H9 (cell line): ENCODE measurements around the gene PRKCB. TPM values are rescaled to one million over a fixed set of nuclear protein-coding genes. Genes with fewer than 3 reads are reported as not detected.

Experiments
- DNase-seq: peaks from one replicate; pipeline ENCODE4 v3.0.0-alpha.2; 2017
- H2AFZ ChIP-seq: one replicate; pipeline ENCODE4 v1.6.1; 2013; ENCODE audit warnings: mild to moderate bottlenecking, low read length, control low read depth, moderate library complexity
- H2AK5ac ChIP-seq: 2 replicates; pipeline ENCODE4 v1.6.1; 2013; ENCODE audit warnings: low read length, control low read depth, mixed read lengths; ENCODE audit not compliant: insufficient read length
- H2BK120ac ChIP-seq: one replicate; pipeline ENCODE4 v1.6.1; 2013; ENCODE audit warnings: low read depth, mild to moderate bottlenecking, low read length, control low read depth, inconsistent platforms; ENCODE audit not compliant: poor library complexity, severe bottlenecking
- H2BK12ac ChIP-seq: 2 replicates; pipeline ENCODE4 v1.6.1; 2013; ENCODE audit warnings: low read length, control low read depth, mixed read lengths, low read depth; ENCODE audit not compliant: insufficient read length
- H2BK15ac ChIP-seq: 2 replicates; pipeline ENCODE4 v1.6.1; 2013; ENCODE audit warnings: low read depth, low read length, control low read depth
- H2BK20ac ChIP-seq: one replicate; pipeline ENCODE4 v1.6.1; 2013; ENCODE audit warnings: low read depth, mild to moderate bottlenecking, low read length, control low read depth, inconsistent platforms; ENCODE audit not compliant: poor library complexity, severe bottlenecking
- H2BK5ac ChIP-seq: 2 replicates; pipeline ENCODE4 v1.6.1; 2013; ENCODE audit warnings: low read length, control low read depth, mixed read lengths; ENCODE audit not compliant: insufficient read length
- H3K14ac ChIP-seq: 2 replicates; pipeline ENCODE4 v1.6.1; 2013; ENCODE audit warnings: low read length, control low read depth; ENCODE audit not compliant: insufficient read depth
- H3K18ac ChIP-seq: 2 replicates; pipeline ENCODE4 v1.6.1; 2013; ENCODE audit warnings: low read depth, mild to moderate bottlenecking, mixed read lengths, low read length, control low read depth; ENCODE audit not compliant: insufficient read length
- H3K23ac ChIP-seq: 2 replicates; pipeline ENCODE4 v1.6.1; 2013; ENCODE audit warnings: low read length, control low read depth, mixed read lengths, low read depth; ENCODE audit not compliant: insufficient read length
- H3K23me2 ChIP-seq: 2 replicates; pipeline ENCODE4 v1.6.1; 2013; ENCODE audit warnings: low read depth, mild to moderate bottlenecking, mixed read lengths, low read length, control low read depth; ENCODE audit not compliant: insufficient read length, poor library complexity, severe bottlenecking
- H3K27ac ChIP-seq: 2 replicates; pipeline ENCODE4 v1.5.1; 2013; ENCODE audit warnings: low read length, control low read depth, mixed read lengths, low read depth; ENCODE audit not compliant: insufficient read length
- H3K27me3 ChIP-seq: 2 replicates; pipeline ENCODE4 v1.6.1; 2013; ENCODE audit warnings: low read length, control low read depth, inconsistent platforms; ENCODE audit not compliant: insufficient read depth
- H3K4ac ChIP-seq: 2 replicates; pipeline ENCODE4 v1.6.1; 2013; ENCODE audit warnings: low read depth, mild to moderate bottlenecking, control low read depth, inconsistent platforms, low read length, moderate library complexity
- H3K4me1 ChIP-seq: 2 replicates; pipeline ENCODE4 v1.6.1; 2013; ENCODE audit warnings: low read length, control low read depth, inconsistent platforms; ENCODE audit not compliant: insufficient read depth
- H3K4me2 ChIP-seq: 2 replicates; pipeline ENCODE4 v1.6.1; 2013; ENCODE audit warnings: low read length, control low read depth, mixed read lengths; ENCODE audit not compliant: insufficient read length, insufficient read depth
- H3K56ac ChIP-seq: 2 replicates; pipeline ENCODE4 v1.6.1; 2013; ENCODE audit warnings: low read depth, mild to moderate bottlenecking, mixed read lengths, low read length, control low read depth; ENCODE audit not compliant: insufficient read length
- H3K79me1 ChIP-seq: 2 replicates; pipeline ENCODE4 v1.6.1; 2013; ENCODE audit warnings: low read depth, mild to moderate bottlenecking, moderate library complexity, low read length, control low read depth, inconsistent platforms; ENCODE audit not compliant: insufficient read depth, poor library complexity, severe bottlenecking
- H3K79me2 ChIP-seq: 2 replicates; pipeline ENCODE4 v1.6.1; 2013; ENCODE audit warnings: low read length, control low read depth, inconsistent platforms; ENCODE audit not compliant: insufficient read depth
- H3K9ac ChIP-seq: 2 replicates; pipeline ENCODE4 v1.6.1; 2013; ENCODE audit warnings: low read length, control low read depth, mixed read lengths; ENCODE audit not compliant: insufficient read length; ENCODE audit errors: extremely low read depth
- H3K9me3 ChIP-seq: one replicate; pipeline ENCODE4 v1.6.1; 2013; ENCODE audit warnings: low read depth, low read length, inconsistent platforms; ENCODE audit not compliant: control insufficient read depth
- H3T11ph ChIP-seq: one replicate; pipeline ENCODE4 v1.6.1; 2013; ENCODE audit warnings: mild to moderate bottlenecking, low read length, control low read depth, inconsistent platforms
- H4K20me1 ChIP-seq: one replicate; pipeline ENCODE4 v1.6.1; 2013; ENCODE audit not compliant: control insufficient read depth, insufficient read length, insufficient read depth
- H4K5ac ChIP-seq: 2 replicates; pipeline ENCODE4 v1.6.1; 2013; ENCODE audit warnings: low read depth, mild to moderate bottlenecking, mixed read lengths, low read length, control low read depth; ENCODE audit not compliant: insufficient read length
- H4K8ac ChIP-seq: replicated peaks from 2 replicates; pipeline ENCODE4 v1.6.1; 2013; ENCODE audit warnings: low read length, control low read depth, mixed read lengths, low read depth; ENCODE audit not compliant: insufficient read length
- H4K91ac ChIP-seq: 2 replicates; pipeline ENCODE4 v1.6.1; 2013; ENCODE audit warnings: low read depth, mild to moderate bottlenecking, moderate library complexity, mixed read lengths, low read length, control low read depth; ENCODE audit not compliant: insufficient read length
- H3K27ac Mint-ChIP-seq, 3 experiments: 2 replicates in 2 of 3; 3 replicates in 1 of 3; pipeline ENCODE4 v1.8.0; 2020 to 2021; ENCODE audit warnings: mixed read lengths in 3 of 3, mild to moderate bottlenecking in 1 of 3, moderate library complexity in 1 of 3
- H3K27me3 Mint-ChIP-seq: 2 replicates; pipeline ENCODE4 v1.8.0; 2021; ENCODE audit warnings: low read depth, mild to moderate bottlenecking, moderate library complexity, mixed read lengths
- H3K36me3 Mint-ChIP-seq, 3 experiments: 2 replicates in 2 of 3; 3 replicates in 1 of 3; pipeline ENCODE4 v1.8.0; 2020 to 2021; ENCODE audit warnings: low read depth in 3 of 3, mixed read lengths in 3 of 3; ENCODE audit not compliant: insufficient read depth in 1 of 3
- H3K4me1 Mint-ChIP-seq, 2 experiments: 2 replicates each; pipeline ENCODE4 v1.8.0; 2020; ENCODE audit warnings: mixed read lengths in 2 of 2
- H3K4me3 Mint-ChIP-seq, 2 experiments: 2 replicates in 1 of 2; 3 replicates in 1 of 2; pipeline ENCODE4 v1.8.0; 2020 to 2021; ENCODE audit warnings: mild to moderate bottlenecking in 2 of 2, mixed read lengths in 2 of 2, moderate library complexity in 1 of 2
- H3K9me3 Mint-ChIP-seq, 2 experiments: 2 replicates in 1 of 2; 3 replicates in 1 of 2; pipeline ENCODE4 v1.8.0; 2020; ENCODE audit warnings: mild to moderate bottlenecking in 2 of 2, mixed read lengths in 2 of 2, moderate library complexity in 1 of 2
- WGBS: extraction: QIAGEN DNeasy Blood & Tissue Kit; methylation state at CpG from one replicate; pipeline ENCODE4 v1.1.7; 2013; ENCODE audit warnings: missing lambda C conversion rate, low lambda C conversion rate, mixed read lengths; ENCODE audit not compliant: insufficient read length; ENCODE audit errors: extremely low coverage; 5-methylcytosine and 5-hydroxymethylcytosine counted together
- total RNA-seq: library from RNA; stranded (reverse); gene quantifications from 2 replicates; pipeline ENCODE4 v1.2.1, GENCODE V29; 2021
- TF ChIP-seq, protein P1 (sequence below): fragments of 200-600 bp; sonication (generic); conservative IDR thresholded peaks from 3 replicates; pipeline ENCODE4 v1.8.0; 2021; ENCODE audit warnings: antibody characterized with exemption, mild to moderate bottlenecking

Gene PRKCB
- total RNA-seq, 1 experiment from 2014 or later: 7.0 TPM

DNA sequence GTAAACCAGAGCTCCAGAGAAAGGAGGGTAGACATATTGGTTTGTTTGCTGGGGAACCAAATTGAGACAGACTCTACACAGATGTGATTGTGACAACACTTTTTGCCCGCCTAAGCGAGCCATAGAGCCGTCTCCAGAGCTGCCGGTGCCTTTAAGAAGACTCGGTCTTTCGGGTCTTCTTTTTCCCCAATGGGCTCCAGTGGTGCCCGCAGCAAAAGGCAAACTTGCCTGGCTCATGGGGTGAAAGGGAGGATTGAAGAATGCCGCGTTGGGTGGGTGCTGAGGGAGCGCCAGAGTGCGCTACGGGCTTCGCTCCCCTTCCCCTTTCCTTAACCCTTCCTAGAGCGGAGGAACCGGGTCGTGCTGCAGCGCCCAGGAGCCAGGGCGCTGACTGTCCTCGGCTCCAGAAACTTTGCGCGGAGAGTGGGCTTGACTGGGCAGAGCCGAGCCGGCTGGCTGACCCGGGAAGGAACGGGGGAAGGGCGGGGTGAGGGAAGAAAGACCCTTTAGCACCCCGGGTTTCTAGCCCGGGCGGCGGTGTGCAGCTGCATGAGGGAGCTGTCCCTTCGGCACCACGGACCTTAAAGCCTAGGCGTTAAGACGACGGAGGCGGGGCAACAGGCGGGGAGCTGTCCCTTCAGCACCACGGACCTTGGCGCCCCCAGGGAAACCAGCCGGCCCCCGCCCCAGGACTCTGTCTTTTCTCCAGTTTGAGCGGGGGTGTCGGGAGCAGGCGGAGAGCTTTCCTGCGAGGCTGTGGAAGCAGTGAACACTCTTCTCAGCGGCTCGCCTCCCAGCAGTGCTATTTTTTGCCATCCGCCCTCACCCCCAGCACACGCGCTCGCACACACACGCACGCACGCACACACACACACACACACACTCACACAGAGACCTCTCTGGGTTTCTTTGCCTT lies 419.9 kb downstream of the PRKCB start, which contains the start of gene CACNG3:
Gene CACNG3, plus strand, starts transcription at position 880 of the 916 bp plus-strand sequence. CDS start 420 bp downstream, outside the sequence.
- H3K27me3 Mint-ChIP-seq: peaks cover 64% of the 10 kb centered on the region
- peak within 1 kb of the TSS; percentile 64 to 81 for H3K4me3 Mint-ChIP-seq

More for the DNA sequence above, 419.9 kb downstream of the PRKCB start, which contains the start of gene CACNG3:
- Histone ChIP-seq H3K14ac (no peak within 1 kb of the TSS; the same call in 1 of the 2 replicates), H3K79me2 (no peaks in the 10 kb centered on the region), H3K56ac (no peak within 1 kb of the TSS), H2BK15ac (no peak within 1 kb of the TSS), H3K9me3 (no peaks in the 10 kb centered on the region), H3K18ac (no peak within 1 kb of the TSS), H3K4ac (no peak within 1 kb of the TSS), H3K23ac (no peak within 1 kb of the TSS), H3K27ac (no peak within 1 kb of the TSS), H3K4me1 (no peaks in the 10 kb centered on the region), H2AK5ac (no peak within 1 kb of the TSS), H2BK120ac (no peak within 1 kb of the TSS), H4K91ac (no peak within 1 kb of the TSS), H2BK20ac (no peak within 1 kb of the TSS), H3K79me1 (no peaks in the 10 kb centered on the region), H2BK12ac (no peak within 1 kb of the TSS), H3K9ac (no peak within 1 kb of the TSS), H3K27me3 (peaks cover 6% of the 10 kb centered on the region; the same call in 1 of the 2 replicates), H3T11ph (no peak within 1 kb of the TSS), H3K4me2 (peak within 1 kb of the TSS; percentile 85), H2AFZ (no peak within 1 kb of the TSS), H4K20me1 (no peaks in the 10 kb centered on the region), H4K8ac (no peak within 1 kb of the TSS), H3K23me2 (peaks cover 7% of the 10 kb centered on the region), H4K5ac (no peak within 1 kb of the TSS), H2BK5ac (no peak within 1 kb of the TSS)
- Mint-ChIP-seq H3K36me3 (no peaks in the 10 kb centered on the region), H3K9me3 (no peaks in the 10 kb centered on the region), H3K4me1 (peaks cover 20 to 29% of the 10 kb centered on the region in 2 experiments), H3K27ac (no peak within 1 kb of the TSS)
- WGBS: no CpG with 5 or more reads among the region's 54 CpGs
- TF ChIP-seq, protein P1, sequence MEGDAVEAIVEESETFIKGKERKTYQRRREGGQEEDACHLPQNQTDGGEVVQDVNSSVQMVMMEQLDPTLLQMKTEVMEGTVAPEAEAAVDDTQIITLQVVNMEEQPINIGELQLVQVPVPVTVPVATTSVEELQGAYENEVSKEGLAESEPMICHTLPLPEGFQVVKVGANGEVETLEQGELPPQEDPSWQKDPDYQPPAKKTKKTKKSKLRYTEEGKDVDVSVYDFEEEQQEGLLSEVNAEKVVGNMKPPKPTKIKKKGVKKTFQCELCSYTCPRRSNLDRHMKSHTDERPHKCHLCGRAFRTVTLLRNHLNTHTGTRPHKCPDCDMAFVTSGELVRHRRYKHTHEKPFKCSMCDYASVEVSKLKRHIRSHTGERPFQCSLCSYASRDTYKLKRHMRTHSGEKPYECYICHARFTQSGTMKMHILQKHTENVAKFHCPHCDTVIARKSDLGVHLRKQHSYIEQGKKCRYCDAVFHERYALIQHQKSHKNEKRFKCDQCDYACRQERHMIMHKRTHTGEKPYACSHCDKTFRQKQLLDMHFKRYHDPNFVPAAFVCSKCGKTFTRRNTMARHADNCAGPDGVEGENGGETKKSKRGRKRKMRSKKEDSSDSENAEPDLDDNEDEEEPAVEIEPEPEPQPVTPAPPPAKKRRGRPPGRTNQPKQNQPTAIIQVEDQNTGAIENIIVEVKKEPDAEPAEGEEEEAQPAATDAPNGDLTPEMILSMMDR: no peak
- peak; percentile 91 for DNase-seq
